Mesenteric fat pad (tissue), 1 donor: ENCODE data around the gene PRRG1. TPM values are rescaled to one million over a fixed set of nuclear protein-coding genes. Genes with fewer than 3 reads are reported as not detected.
"Not testable (repeated sequence)": the region's sequence is repeated elsewhere in the genome, so short reads cannot be mapped to it uniquely, and the experiment has no call there.

Experiments used
- DNase-seq: peaks from one replicate; pipeline ENCODE4 v3.0.0-alpha.2; 2020; ENCODE audit warnings: low spot score
- total RNA-seq: library from RNA; stranded (reverse); fragmentation: NEBNext Ultra II Directional; extraction: Animal tissue kit (Norgen Biotek cat#: 25700); gene quantifications from one replicate; pipeline ENCODE4 v1.2.1, GENCODE V29; 2021
- donor health status: DM: yes; HTN: yes; CAD: no.

PRRG1 gene
- total RNA-seq, 1 donor from 2014 or later: 32.4 TPM

GRCh38 chrX:37378404-37378803 lies 29.2 kb downstream of the PRRG1 start:
- no peak for DNase-seq

DNA sequence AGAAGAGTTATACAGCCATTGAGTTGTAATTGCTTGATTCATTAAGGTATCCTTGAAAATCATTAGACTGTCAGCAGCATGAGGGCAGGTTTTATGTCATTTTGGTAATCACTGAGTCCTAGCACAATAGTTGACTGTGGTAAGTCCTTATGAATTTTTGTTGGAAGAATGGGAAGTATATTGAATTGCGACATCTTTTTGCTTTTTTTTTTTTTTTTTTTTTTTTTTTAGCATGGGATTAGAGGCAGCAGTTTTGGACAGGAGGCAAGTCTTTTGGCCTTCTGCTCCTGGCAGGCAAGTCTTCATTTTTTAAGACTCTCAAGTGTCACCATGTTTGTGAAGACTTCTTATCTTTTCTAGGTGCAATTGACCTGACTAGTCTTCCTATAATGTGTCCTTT lies 29.7 kb downstream of the PRRG1 start:
- DNase-seq: no peak

GRCh38 chrX:37380256-37380655 lies 31.1 kb downstream of the PRRG1 start:
- DNase-seq: no peak

GRCh38 chrX:37380924-37381323 lies 31.8 kb downstream of the PRRG1 start:
- DNase-seq: no peak

DNA sequence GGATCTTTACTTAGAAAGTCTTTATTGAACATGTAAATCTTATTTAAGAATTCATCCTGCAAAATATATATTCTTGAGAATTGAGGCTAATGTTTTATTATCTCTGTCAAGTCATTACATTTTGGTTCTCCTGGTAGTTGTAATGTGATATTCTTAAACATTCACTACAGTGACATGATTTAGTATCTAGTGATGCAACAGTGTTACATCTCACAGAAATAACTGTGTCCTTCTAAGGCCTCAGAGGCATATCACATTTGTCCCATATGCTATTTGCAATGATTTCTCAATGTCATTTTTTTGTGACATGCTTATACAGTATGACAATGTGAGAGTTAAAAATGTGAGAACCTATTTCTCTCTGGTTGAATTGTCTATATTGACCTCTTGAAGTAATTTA lies 34.1 kb downstream of the PRRG1 start:
- DNase-seq: no peak

DNA sequence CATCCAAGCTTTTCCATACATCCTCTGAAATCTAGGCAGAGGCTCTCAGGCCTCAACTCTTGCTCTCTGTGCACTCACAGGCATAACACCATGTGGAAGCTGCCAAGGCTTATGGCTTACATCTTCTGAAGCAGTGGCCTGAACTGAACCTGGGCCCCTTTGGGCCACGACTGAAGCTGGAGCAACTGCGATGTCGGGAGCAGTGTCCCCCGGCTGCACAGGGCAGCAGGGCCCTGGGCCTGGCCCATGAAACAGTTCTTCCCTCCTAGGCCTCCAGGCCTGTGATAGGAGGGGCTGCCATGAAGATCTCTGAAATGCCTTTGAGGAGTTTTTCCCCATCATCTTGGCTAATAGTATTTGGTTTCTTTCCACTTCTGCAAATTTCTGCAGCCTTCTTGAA lies 39.2 kb downstream of the PRRG1 start:
- no peak for DNase-seq

DNA sequence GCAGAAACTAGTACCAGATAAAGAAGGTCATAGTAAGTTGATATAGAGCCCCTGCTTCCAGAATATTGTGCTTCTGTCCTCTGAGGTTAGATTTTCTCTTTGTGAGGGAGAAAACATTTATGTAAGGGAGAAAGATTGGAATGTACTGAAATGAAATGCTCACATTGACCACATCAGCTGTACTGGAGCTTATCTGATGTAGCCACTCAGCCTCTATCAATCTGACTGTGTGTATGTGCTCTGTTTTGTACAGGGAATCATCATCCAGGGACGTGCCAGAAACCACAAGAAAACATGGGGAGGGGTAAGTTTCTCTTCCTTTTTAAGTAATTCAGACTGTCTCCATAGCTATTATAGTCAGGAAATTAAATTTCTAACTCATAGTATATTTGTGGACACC lies 56.8 kb downstream of the PRRG1 start:
- DNase-seq: no peak

- DNase-seq: no peak
Measured at GRCh38 chrX:37407736-37408135, 58.6 kb downstream of the PRRG1 start.

- no peak for DNase-seq
Measured at GRCh38 chrX:37409278-37409677, 60.1 kb downstream of the PRRG1 start.

DNA sequence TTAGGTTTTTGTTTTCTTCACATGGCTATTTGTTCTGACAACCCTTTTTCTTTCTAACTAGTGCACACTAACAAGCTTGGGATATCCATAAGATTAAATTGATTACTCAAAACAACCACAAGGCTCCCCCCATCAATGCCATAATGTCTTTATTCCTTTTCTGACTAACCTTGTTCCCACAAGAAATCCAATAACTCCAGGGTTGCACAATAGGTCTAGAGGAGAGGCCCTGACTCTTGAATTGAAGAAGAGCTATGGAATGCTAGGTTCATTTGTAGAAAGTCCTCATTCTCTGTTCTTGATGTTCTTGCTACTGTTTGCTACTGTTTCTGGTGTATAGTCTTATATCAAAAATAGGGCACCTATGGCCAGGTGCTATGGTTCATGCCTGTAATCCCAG lies 71.0 kb downstream of the PRRG1 start:
- no peak for DNase-seq

DNA sequence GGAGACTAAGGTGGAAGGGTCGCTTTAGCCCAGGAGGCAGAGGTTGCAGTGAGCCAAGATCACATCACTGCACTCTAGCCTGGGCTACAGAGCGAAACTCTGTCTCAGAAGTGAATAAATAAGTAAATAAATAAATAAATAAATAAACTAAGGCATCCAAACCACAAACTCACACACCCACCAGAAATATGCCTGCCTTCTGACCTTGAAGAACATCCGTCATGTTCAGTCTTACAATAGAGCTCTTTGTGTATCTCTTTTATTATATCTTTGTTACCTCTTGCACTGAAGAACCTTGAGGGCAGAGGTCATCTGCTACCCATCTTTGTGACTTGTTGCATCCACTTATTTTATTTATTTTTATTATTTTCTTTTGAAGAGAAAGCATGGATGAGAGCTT lies 71.6 kb downstream of the PRRG1 start:
- no peak for DNase-seq

- DNase-seq: no peak
Measured at GRCh38 chrX:37424000-37424429, 74.9 kb downstream of the PRRG1 start.

DNA sequence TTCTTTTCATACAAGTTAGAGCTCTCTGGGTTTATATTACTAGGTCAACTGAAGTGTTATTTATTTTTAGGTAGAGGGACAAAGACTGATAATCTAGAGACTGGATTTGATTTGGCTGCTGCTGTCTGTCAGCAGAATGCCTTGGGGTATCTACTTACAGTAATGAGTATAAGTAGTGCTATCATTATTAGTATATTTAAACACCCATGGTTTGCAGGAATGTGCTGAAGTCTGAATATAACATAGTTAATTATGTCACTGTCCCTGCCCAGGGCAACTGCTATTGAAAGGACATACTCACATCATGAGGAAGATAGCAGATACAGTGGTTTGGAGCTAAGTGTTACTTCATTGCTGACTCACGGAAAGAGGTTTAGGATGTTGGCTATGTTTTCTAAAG lies 76.2 kb downstream of the PRRG1 start:
- DNase-seq: no peak

DNA sequence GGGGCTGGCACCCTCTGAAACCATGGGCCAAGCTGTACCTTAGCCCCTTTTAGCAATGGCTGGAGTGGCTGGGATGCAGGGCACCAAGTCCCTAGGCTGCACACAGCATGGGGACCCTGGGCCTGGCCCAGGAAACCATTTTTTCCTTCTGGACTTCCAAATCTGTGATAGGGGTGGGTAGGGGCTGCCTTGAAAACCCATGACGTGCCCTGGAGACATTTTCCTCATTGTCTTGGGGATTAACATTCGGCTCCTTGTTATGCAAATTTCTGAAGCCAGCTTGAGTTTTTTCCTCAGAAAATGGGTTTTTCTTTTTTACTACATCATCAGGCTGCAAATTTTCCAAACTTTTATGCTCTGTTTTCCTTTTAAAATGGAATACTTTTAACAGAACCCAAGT lies 79.8 kb downstream of the PRRG1 start:
- not testable (repeated sequence) for DNase-seq

DNA sequence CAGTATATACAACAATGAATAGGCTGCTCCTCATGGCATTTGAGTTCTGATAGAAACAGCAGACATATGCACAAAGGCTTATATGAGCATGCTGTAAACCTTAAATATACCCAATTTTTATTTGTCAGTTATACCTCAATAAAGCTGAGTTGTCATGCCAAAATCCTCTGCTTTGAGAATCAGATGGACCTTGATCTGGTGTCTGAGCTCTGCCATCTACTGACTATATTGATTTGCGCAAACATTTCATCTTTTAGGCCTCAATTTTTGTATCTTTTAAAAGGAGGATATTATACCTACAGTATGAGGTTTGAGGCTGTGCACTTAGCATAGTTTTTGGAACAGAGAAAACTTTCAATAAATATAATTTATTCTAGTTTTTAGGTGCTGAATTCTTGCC lies 85.2 kb downstream of the PRRG1 start:
- no peak for DNase-seq

GRCh38 chrX:37437160-37437559 lies 88.0 kb downstream of the PRRG1 start:
- DNase-seq: no peak

DNA sequence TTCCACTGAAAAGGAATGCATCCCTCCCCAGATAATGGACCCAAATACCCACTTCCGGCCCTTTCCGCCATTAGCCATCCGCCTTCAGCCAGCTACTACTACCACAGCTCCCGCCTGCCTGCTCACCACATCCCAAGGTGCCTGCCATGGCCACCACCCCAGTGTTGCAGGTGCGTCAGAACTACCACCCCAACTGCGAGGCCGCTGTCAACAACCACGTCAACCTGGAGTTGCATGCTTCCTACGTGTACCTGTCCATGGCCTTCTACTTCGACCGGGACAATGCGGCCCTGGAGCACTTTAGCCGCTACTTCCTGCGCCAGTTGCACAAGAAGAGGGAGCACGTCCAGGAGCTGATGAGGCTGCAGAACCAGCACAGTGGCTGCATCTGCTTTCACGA lies 92.2 kb downstream of the PRRG1 start:
- no peak for DNase-seq

- no peak for DNase-seq
Measured at GRCh38 chrX:37445182-37445581, 96.0 kb downstream of the PRRG1 start.

- DNase-seq: no peak
Measured at GRCh38 chrX:37453821-37454220, 104.7 kb downstream of the PRRG1 start.

DNA sequence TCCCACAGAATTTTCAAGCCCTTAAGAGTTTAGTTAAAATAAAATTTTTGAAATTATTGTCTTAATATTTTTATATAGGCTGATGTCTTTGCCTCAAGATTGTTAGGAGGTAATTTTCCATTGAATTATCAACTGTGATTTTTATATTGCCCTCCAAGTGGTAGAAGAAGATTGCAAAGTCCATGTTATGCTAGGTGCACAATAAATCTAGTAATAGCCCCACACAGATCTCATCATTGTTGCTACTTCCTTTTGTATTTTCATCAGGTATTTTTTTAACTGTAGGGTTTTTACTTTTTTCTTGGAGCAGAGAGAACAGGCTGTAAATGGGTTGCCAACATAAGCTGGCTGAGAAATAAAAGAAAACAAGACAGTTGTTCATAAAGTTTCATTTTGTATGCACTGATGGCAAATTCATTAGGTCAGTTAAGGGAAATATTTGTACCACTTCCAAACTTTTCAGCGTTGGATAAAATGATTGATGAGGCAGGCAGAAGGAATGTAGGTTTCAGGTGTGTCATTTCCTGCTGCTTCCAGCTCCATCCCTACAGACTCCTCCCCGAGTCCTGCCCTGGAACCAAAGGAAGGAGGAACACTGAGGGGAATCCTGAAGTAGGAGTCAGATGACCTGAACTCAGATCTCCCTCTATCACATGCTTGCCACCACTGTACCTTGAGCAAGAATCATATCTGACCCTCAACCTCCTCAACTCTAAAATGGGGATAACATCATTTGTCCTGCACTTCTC lies 105.5 kb downstream of the PRRG1 start:
- DNase-seq: no peak

- DNase-seq: no peak
Measured at GRCh38 chrX:37455381-37455780, 106.2 kb downstream of the PRRG1 start.

DNA sequence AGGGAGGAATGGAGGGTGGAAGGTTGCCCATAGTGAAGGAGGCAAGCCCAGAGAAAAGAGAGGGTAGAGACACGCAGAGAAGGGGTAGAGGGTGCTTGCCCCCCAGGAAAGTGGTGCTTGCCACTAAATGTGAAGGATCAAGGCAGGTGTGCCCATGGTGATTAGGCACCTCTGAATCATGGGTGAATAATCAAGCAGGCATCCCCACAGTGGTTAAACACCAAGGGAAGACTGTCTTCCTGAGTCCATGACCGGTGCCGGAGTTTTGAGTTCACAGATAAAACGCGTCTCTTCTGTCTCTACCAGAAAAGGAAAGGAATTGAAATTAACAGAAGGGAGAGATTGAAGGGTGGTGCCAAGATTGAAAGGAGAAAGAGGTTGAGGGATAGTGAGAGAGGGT lies 111.1 kb downstream of the PRRG1 start:
- DNase-seq: not testable (repeated sequence)

- DNase-seq: no peak
Measured at GRCh38 chrX:37462346-37462745, 113.2 kb downstream of the PRRG1 start.
